ENCODE results near the gene LRRC32. TPM values are rescaled to one million over a fixed set of nuclear protein-coding genes. Genes with fewer than 3 reads are reported as not detected.

The LRRC32 gene
- polyA plus RNA-seq, 2 of the 4 experiments (the other 2 are of a cell fraction), result 0.25 to 0.62 TPM

DNA sequence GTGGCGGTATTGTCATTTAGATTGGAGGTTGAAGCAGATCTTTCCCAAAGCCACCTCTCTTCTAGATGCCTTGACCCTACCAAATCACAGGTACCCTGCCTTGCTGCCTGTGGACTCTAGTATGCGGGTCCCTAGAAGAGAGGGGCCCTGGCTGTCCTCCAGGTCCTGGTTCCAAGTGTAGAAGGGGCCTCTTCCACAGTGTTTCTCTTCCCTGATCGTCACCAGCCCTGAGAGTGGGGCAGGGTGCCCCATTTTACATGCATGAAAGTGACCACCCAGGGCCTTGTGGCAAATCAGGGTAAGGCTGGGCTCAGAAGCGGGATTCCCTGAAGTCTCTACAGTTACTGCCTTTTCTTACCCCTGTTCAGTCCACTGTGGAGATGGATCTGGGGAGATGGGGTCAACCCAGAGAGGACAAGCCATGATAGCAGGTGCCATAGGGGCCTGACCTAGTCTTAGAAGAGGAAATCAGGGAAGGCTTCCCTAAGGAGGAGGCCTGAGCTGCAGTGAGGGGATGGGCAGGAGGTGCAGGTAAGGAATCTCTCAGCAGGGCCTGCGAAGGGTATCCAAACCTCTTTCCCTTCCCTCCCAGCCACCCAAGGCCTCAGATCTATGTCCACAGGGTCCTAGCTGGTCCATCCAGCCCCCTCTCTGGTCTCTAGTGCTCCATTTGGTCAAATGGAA, 1.2 kb upstream of the LRRC32 start:
- ChIA-PET POLR2A (no interaction called here), CTCF (interaction anchor here (2.1 to 6.0 kb wide), 3 partner anchors 8 to 73 kb away, joined by 7 to 56 read pairs (median 7); no protein-coding TSS in a partner anchor)
- H3K4me1 ChIP-seq, result peaks cover 8% of the 10 kb centered on the region; the same call in 1 of the 3 replicates
- WGBS (ENCODE audit: missing lambda C conversion rate), result 80% methylated on average over 5 of the region's 5 CpGs
- no peak; a peak in 1 of 6 replicates for ATAC-seq
- H3K4me3 ChIP-seq, result no peak overlapping the region
- no peak overlapping the region for H3K27ac ChIP-seq
- FAIRE-seq, result no peak
- H3K4me2 ChIP-seq, result no peak overlapping the region
- TF ChIP-seq NPAS2 (CRISPR knock-in tag; IDR thresholded peaks at IDR 0.05; ENCODE audit: borderline replicate concordance) (no peak), ZFP36 (IDR thresholded peaks at IDR 0.05; ENCODE audit: borderline replicate concordance, partially characterized antibody) (peak; percentile 44), SMC3 (IDR thresholded peaks at IDR 0.05) (no peak)
- TF ChIP-seq, protein P1, sequence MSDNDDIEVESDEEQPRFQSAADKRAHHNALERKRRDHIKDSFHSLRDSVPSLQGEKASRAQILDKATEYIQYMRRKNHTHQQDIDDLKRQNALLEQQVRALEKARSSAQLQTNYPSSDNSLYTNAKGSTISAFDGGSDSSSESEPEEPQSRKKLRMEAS (IDR thresholded peaks at IDR 0.05), result no peak
- no peaks in the 10 kb centered on the region for H3K9me3 ChIP-seq
- DNase-seq (ENCODE audit: low read depth in 1 of 2, low spot score in 1 of 2), result no peak

DNA sequence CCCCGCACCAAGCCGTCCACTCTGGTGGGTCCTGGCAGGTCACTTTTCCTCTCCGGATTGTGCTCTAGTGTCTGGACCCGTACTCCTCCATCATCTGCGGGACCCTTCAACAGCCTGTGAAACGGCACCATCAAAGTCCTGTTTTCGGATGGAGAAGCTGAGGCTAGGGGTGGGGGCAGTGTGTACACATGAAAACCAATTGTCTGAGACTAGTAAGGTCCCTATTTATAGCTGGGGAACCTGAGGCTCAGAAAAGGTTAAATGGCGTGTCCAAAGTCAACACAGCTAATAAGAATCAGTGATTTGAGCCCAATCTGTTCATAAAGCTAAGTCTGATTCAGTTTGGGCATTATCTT, 668 bp upstream of the LRRC32 start:
- TF ChIP-seq HOXB13 (CRISPR knock-in tag; IDR thresholded peaks at IDR 0.05; ENCODE audit: low read depth) (no peak), ESRRA (IDR thresholded peaks at IDR 0.05; ENCODE audit: borderline replicate concordance, low read length) (no peak), EHF (CRISPR knock-in tag; IDR thresholded peaks at IDR 0.05) (no peak), GATA3 (IDR thresholded peaks at IDR 0.05; ENCODE audit: borderline replicate concordance) (no peak), FOSL2 (IDR thresholded peaks at IDR 0.05) (no peak), FOSL2 (CRISPR knock-in tag; IDR thresholded peaks at IDR 0.05) (no peak), SMC3 (IDR thresholded peaks at IDR 0.05) (no peak), MAZ (IDR thresholded peaks at IDR 0.05; ENCODE audit: borderline replicate concordance, low read depth, low read length) (no peak), CBX2 (IDR thresholded peaks at IDR 0.05; ENCODE audit: borderline replicate concordance, low read depth) (no peak), POLR2A (IDR thresholded peaks at IDR 0.05; ENCODE audit: low read length) (no peak), ZFP36 (IDR thresholded peaks at IDR 0.05; ENCODE audit: borderline replicate concordance, partially characterized antibody) (no peak), TFCP2L1 (CRISPR knock-in tag; IDR thresholded peaks at IDR 0.05) (no peak), HEYL (CRISPR knock-in tag; IDR thresholded peaks at IDR 0.05) (no peak), EHMT2 (IDR thresholded peaks at IDR 0.05; ENCODE audit: low read depth) (no peak), KDM5A (IDR thresholded peaks at IDR 0.05) (no peak), NR3C1 (IDR thresholded peaks at IDR 0.05) (no peak)
- TF ChIP-seq, protein P2, sequence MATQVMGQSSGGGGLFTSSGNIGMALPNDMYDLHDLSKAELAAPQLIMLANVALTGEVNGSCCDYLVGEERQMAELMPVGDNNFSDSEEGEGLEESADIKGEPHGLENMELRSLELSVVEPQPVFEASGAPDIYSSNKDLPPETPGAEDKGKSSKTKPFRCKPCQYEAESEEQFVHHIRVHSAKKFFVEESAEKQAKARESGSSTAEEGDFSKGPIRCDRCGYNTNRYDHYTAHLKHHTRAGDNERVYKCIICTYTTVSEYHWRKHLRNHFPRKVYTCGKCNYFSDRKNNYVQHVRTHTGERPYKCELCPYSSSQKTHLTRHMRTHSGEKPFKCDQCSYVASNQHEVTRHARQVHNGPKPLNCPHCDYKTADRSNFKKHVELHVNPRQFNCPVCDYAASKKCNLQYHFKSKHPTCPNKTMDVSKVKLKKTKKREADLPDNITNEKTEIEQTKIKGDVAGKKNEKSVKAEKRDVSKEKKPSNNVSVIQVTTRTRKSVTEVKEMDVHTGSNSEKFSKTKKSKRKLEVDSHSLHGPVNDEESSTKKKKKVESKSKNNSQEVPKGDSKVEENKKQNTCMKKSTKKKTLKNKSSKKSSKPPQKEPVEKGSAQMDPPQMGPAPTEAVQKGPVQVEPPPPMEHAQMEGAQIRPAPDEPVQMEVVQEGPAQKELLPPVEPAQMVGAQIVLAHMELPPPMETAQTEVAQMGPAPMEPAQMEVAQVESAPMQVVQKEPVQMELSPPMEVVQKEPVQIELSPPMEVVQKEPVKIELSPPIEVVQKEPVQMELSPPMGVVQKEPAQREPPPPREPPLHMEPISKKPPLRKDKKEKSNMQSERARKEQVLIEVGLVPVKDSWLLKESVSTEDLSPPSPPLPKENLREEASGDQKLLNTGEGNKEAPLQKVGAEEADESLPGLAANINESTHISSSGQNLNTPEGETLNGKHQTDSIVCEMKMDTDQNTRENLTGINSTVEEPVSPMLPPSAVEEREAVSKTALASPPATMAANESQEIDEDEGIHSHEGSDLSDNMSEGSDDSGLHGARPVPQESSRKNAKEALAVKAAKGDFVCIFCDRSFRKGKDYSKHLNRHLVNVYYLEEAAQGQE (IDR thresholded peaks at IDR 0.05), result no peak
- TF ChIP-seq, protein P3, sequence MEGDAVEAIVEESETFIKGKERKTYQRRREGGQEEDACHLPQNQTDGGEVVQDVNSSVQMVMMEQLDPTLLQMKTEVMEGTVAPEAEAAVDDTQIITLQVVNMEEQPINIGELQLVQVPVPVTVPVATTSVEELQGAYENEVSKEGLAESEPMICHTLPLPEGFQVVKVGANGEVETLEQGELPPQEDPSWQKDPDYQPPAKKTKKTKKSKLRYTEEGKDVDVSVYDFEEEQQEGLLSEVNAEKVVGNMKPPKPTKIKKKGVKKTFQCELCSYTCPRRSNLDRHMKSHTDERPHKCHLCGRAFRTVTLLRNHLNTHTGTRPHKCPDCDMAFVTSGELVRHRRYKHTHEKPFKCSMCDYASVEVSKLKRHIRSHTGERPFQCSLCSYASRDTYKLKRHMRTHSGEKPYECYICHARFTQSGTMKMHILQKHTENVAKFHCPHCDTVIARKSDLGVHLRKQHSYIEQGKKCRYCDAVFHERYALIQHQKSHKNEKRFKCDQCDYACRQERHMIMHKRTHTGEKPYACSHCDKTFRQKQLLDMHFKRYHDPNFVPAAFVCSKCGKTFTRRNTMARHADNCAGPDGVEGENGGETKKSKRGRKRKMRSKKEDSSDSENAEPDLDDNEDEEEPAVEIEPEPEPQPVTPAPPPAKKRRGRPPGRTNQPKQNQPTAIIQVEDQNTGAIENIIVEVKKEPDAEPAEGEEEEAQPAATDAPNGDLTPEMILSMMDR (IDR thresholded peaks at IDR 0.05), result no peak
- Histone ChIP-seq H3K4me3 (peak overlapping the region; percentile 59; the same call in 2 of the 3 replicates), H3K27ac (no peak overlapping the region), H3K4me2 (peak overlapping the region; percentile 96), H3K9me3 (no peaks in the 10 kb centered on the region), H3K4me1 (peaks cover 8% of the 10 kb centered on the region; the same call in 1 of the 3 replicates)
- ChIA-PET CTCF (interaction anchor here (2.1 to 6.0 kb wide), 2 partner anchors 9 to 18 kb away, joined by 7 to 56 read pairs; no protein-coding TSS in a partner anchor), POLR2A (no interaction called here)
- no peak for ATAC-seq
- 74% methylated on average over 8 of the region's 8 CpGs for WGBS (ENCODE audit: missing lambda C conversion rate)
- no peak for FAIRE-seq
- no peak for DNase-seq (ENCODE audit: low read depth in 1 of 2, low spot score in 1 of 2)

Measured in A549 (cell line).